GM12878 (cell line): ENCODE results near the gene DERA. TPM values are rescaled to one million over a fixed set of nuclear protein-coding genes. Genes with fewer than 3 reads are reported as not detected.

Experiments used
- ATAC-seq: fragments of 200-7000 bp; cut with Tn5 transposase; 3 replicates; pipeline ENCODE4 v1.9.1; 2020; ENCODE audit warnings: mild to moderate bottlenecking, moderate library complexity
- BruUV-seq: library from RNA; stranded (reverse); fragments of 400-500 nt; replicated peaks from 2 replicates; lab custom pipeline; 2021; lab: Mats Ljungman, UMichigan
- CTCF ChIA-PET: fragments of 300-600 bp; sonication (Branson Sonifier 250); formaldehyde crosslinking; extraction: SDS; loops from one replicate; lab custom pipeline; 2021; ENCODE audit warnings: inconsistent platforms; lab: Yijun Ruan, JAX
- POLR2A ChIA-PET: fragments of 350-600 bp; formaldehyde crosslinking; extraction: SDS; loops from one replicate; lab custom pipeline; 2021; ENCODE audit warnings: inconsistent platforms; lab: Charles Lee
- RAD21 ChIA-PET: fragments of 300-600 bp; sonication (Branson Sonifier 250); formaldehyde crosslinking; loops from one replicate; lab custom pipeline; 2023; ENCODE audit warnings: antibody characterized with exemption; ENCODE audit not compliant: unreplicated experiment; lab: Charles Lee
- SMC1A ChIA-PET: fragments of 300-600 bp; sonication (Branson Sonifier 250); formaldehyde crosslinking; loops from one replicate; lab custom pipeline; 2023; ENCODE audit not compliant: unreplicated experiment, uncharacterized antibody; lab: Charles Lee
- DNase-seq: peaks from one replicate; pipeline ENCODE4 v3.0.0-alpha.2; 2011; ENCODE audit warnings: low read depth, low spot score
- FAIRE-seq: peaks from 3 replicates; lab custom pipeline; 2011; peaks lifted over from hg19 to GRCh38; lab: Jason Lieb, UNC
- H2AFZ ChIP-seq: 2 replicates; pipeline ENCODE4 v1.6.0; 2011; ENCODE audit warnings: low read depth, low read length, control low read depth; ENCODE audit not compliant: control insufficient read depth
- H3K27ac ChIP-seq: 2 replicates; pipeline ENCODE4 v1.5.1; 2011; ENCODE audit warnings: control low read depth; ENCODE audit not compliant: control insufficient read depth, insufficient read depth
- H3K27me3 ChIP-seq, 2 experiments: replicated peaks in 1 of 2; 2 replicates each; pipeline versions ENCODE4 v1.6.0 to v1.6.1; 2011; ENCODE audit warnings: low read length in 1 of 2; ENCODE audit not compliant: control insufficient read depth in 2 of 2, insufficient read depth in 2 of 2
- H3K36me3 ChIP-seq, 2 experiments: 2 replicates each; pipeline ENCODE4 v1.5.1; 2011; ENCODE audit warnings: low read length in 1 of 2; ENCODE audit not compliant: control insufficient read depth in 2 of 2, insufficient read depth in 2 of 2
- H3K4me1 ChIP-seq: 2 replicates; pipeline ENCODE4 v1.6.1; 2011; ENCODE audit warnings: mild to moderate bottlenecking, low read length, moderate library complexity, mixed read lengths; ENCODE audit not compliant: control insufficient read depth, insufficient read depth
- H3K4me2 ChIP-seq: 2 replicates; pipeline ENCODE4 v1.6.0; 2011; ENCODE audit warnings: control low read depth; ENCODE audit not compliant: control insufficient read depth, insufficient read depth
- H3K4me3 ChIP-seq: fragments of 200-600 bp; sonication (generic); 2 replicates; pipeline ENCODE4 v1.5.1; 2016
- H3K79me2 ChIP-seq: 2 replicates; pipeline ENCODE4 v1.6.0; 2011; ENCODE audit warnings: low read length; ENCODE audit not compliant: control insufficient read depth, insufficient read depth
- H3K9ac ChIP-seq: 2 replicates; pipeline ENCODE4 v1.8.0; 2011; ENCODE audit warnings: low read length, control low read depth, mixed read lengths; ENCODE audit not compliant: control insufficient read depth, insufficient read depth
- H3K9me3 ChIP-seq: replicated peaks from 3 replicates; pipeline ENCODE4 v1.5.1; 2011; ENCODE audit warnings: mild to moderate bottlenecking, low read length; ENCODE audit not compliant: control insufficient read depth, insufficient read depth
- H4K20me1 ChIP-seq: 2 replicates; pipeline ENCODE4 v1.6.0; 2011; ENCODE audit not compliant: control insufficient read depth, insufficient read depth
- CREB1 ChIP-seq: IDR thresholded peaks from 2 replicates; pipeline ENCODE4 v1.6.1; 2012; ENCODE audit warnings: low read depth, mild to moderate bottlenecking, inconsistent platforms
- MEF2A ChIP-seq: IDR thresholded peaks from 2 replicates; pipeline ENCODE4 v1.6.1; 2011; ENCODE audit warnings: low read depth, mild to moderate bottlenecking, low read length, moderate library complexity; ENCODE audit not compliant: insufficient read depth
- MYC ChIP-seq: IDR thresholded peaks from 2 replicates; pipeline ENCODE4 v1.6.1; 2011; ENCODE audit warnings: mild to moderate bottlenecking, low read length, moderate library complexity, inconsistent platforms; ENCODE audit not compliant: insufficient read depth, insufficient replicate concordance, insufficient read length, severe bottlenecking
- NFIC ChIP-seq: IDR thresholded peaks from 2 replicates; pipeline ENCODE4 v1.6.1; 2012; ENCODE audit warnings: low read depth, mild to moderate bottlenecking, inconsistent platforms, low read length, moderate library complexity
- POLR2AphosphoS2 ChIP-seq: IDR thresholded peaks from 2 replicates; pipeline ENCODE4 v1.6.1; 2011; ENCODE audit warnings: low read depth, mild to moderate bottlenecking, low read length, improper control_type of control experiment, moderate library complexity
- POU2F2 ChIP-seq: IDR thresholded peaks from 3 replicates; pipeline ENCODE4 v1.6.1; 2011; ENCODE audit warnings: low read depth, mild to moderate bottlenecking, low read length, borderline replicate concordance
- SIX5 ChIP-seq: IDR thresholded peaks from 2 replicates; pipeline ENCODE4 v1.6.1; 2011; ENCODE audit warnings: mild to moderate bottlenecking, low read depth, low read length, moderate library complexity; ENCODE audit not compliant: severe bottlenecking
- SRF ChIP-seq, 2 experiments: IDR thresholded peaks; 2 replicates each; pipeline ENCODE4 v1.6.1; 2011; ENCODE audit warnings: low read depth in 2 of 2, low read length in 2 of 2, mild to moderate bottlenecking in 1 of 2, moderate library complexity in 1 of 2
- TCF3 ChIP-seq: IDR thresholded peaks from 2 replicates; pipeline ENCODE4 v1.6.1; 2012; ENCODE audit warnings: low read depth, mild to moderate bottlenecking, low read length, borderline replicate concordance; ENCODE audit not compliant: insufficient read depth
- WGBS: methylation state at CpG from one replicate; pipeline ENCODE4 v1.1.6; 2016; ENCODE audit warnings: low lambda C conversion rate; ENCODE audit not compliant: insufficient replicate concordance, insufficient coverage; ENCODE audit errors: missing lambda C conversion rate; 5-methylcytosine and 5-hydroxymethylcytosine counted together
- in situ Hi-C: fragments of 300-500 bp; cut with MboI; formaldehyde crosslinking; loops from 9 replicates; pipeline ENCODE4 v1.14.3; 2018; ENCODE audit warnings: mixed read lengths
- intact Hi-C: fragments of 100-400 bp; cut with micrococcal nuclease; formaldehyde crosslinking; loops from one replicate; pipeline ENCODE4 v1.14.2; 2022; ENCODE audit not compliant: unreplicated experiment
- polyA plus RNA-seq, 11 experiments: library from polyadenylated mRNA; depleted of rRNA in 4 of 11; unstranded in 6 of 11; stranded (reverse) in 5 of 11; fragments of >200 nt; fragmentation: Nextera tagmentation in 4 of 11; fragmentation: Illumina TruSeq in 1 of 11; extraction: Ambion mirVana in 4 of 11; extraction: Trizol in 1 of 11; gene quantifications; 1 replicate in 1 of 11; 2 replicates in 10 of 11; pipeline versions ENCODE4 v1.2.1 to v1.2.3, GENCODE V29; 2011 to 2016; ENCODE audit warnings: inconsistent platforms in 2 of 11, missing spikeins in 2 of 11, low read depth in 1 of 11
- total RNA-seq, 4 experiments: library from RNA; depleted of rRNA in 3 of 4; stranded (reverse); fragments of >200 nt in 3 of 4; fragmentation: Illumina TruSeq in 1 of 4; extraction: Trizol in 1 of 4; gene quantifications; 2 replicates each; pipeline versions ENCODE4 v1.2.1 to v1.2.3, GENCODE V29; 2013 to 2021

The DERA gene
- total and polyA plus RNA-seq, 10 of the 15 experiments (the other 5 are each of a cell fraction or from before 2014, with no cell fraction given): 34.9 to 97.1 (median 40.8) TPM

- SMC1A ChIA-PET: interaction anchor here (1.2 kb wide), 1 partner anchor 55 kb away, joined by 3 read pairs; no protein-coding TSS in a partner anchor
- Histone ChIP-seq H3K4me2 (no peak overlapping the region), H3K9ac (no peak overlapping the region), H3K4me1 (no peaks in the 10 kb centered on the region), H3K36me3 (peaks cover 0 to 6% of the 10 kb centered on the region in 2 experiments; a peak in 3 of 4 replicates), H3K27me3 (no peaks in the 10 kb centered on the region), H3K4me3 (no peak overlapping the region), H3K27ac (no peak overlapping the region), H3K79me2 (no peaks in the 10 kb centered on the region), H4K20me1 (no peaks in the 10 kb centered on the region), H2AFZ (no peak overlapping the region), H3K9me3 (no peaks in the 10 kb centered on the region)
- CTCF ChIA-PET: interaction anchor here (1.3 kb wide), 1 partner anchor 13 kb away, joined by 4 read pairs; no protein-coding TSS in a partner anchor
- intact Hi-C loops (no loop called here), in situ Hi-C loops (no loop called here)
- POLR2A ChIA-PET: no interaction called here
- DNase-seq (no peak), ATAC-seq (no peak), FAIRE-seq (no peak)
- RAD21 ChIA-PET: no interaction called here
- WGBS: 88% methylated on average over 1 of the region's 1 CpG
- BruUV-seq: no TSS peak
- TF ChIP-seq TCF3 (no peak), SIX5 (no peak), MEF2A (no peak), MYC (no peak), CREB1 (no peak), POLR2AphosphoS2 (no peak), NFIC (no peak), POU2F2 (no peak), SRF (IDR thresholded peaks at IDR 0.05; ENCODE audit: low read depth in 2 of 2, low read length in 2 of 2) (no peak)
Measured at GRCh38 chr12:15963271-15963670, 52.1 kb downstream of the DERA start.
